GM21825 (cell line): ENCODE results near the gene AP1M1.
"Not testable (repeated sequence)": the region's sequence is repeated elsewhere in the genome, so short reads cannot be mapped to it uniquely, and the experiment has no call there.

ENCODE experiments used
- ATAC-seq: cut with Tn5 transposase; IDR thresholded peaks from one replicate; pipeline ENCODE4 v1.9.1; 2021; ENCODE audit warnings: mild to moderate bottlenecking, moderate library complexity; ENCODE audit not compliant: unreplicated experiment

Gene AP1M1

DNA sequence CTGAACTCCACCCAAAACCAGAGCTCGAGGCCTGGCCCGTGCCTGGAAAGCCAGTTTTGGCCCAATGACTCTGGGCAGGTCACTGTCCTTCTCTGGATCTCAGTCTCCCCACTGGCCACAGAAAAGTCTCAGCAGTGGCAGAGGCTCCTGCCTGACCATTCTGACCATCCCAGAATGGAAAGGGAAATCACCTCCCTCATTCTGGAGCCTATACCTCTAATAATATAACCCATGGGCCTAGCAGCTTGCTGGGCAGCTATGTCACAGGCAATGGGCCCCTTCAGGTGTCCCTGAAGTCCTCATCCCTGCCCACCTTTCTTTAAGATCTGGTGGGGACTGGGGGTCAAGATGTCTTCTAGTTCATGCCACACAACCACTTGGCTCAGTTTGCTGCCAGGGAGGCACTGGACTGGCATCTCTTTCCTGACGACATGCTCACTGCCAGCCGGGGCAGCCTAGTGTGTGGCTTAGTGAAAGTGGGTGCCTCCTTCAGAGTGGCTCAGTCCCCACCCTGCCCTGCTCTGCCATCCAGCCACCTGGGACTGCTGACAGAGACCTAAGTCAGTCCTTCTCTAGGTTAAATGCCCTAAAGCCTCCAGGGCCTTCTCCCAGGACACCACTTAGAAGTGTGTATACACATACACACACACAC is 62.6 kb downstream of the AP1M1 start:
- ATAC-seq, result no peak

DNA sequence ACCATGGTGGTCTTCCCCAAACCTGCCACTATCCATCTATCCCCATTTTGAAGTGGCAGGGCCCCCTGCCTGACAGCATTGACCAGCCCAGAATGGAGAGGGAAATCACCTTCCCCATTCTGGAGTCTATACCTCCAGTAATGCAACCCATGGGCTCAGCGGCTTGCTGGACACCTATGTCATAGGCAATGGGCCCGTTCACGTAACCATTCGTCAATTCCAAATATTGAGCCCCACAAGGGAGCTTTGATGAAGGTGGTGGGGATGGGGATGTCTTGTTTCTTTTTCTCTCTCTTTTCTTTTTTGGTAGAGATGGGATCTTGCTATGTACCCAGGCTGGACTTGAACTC is 63.1 kb downstream of the AP1M1 start:
- ATAC-seq, result no peak

DNA sequence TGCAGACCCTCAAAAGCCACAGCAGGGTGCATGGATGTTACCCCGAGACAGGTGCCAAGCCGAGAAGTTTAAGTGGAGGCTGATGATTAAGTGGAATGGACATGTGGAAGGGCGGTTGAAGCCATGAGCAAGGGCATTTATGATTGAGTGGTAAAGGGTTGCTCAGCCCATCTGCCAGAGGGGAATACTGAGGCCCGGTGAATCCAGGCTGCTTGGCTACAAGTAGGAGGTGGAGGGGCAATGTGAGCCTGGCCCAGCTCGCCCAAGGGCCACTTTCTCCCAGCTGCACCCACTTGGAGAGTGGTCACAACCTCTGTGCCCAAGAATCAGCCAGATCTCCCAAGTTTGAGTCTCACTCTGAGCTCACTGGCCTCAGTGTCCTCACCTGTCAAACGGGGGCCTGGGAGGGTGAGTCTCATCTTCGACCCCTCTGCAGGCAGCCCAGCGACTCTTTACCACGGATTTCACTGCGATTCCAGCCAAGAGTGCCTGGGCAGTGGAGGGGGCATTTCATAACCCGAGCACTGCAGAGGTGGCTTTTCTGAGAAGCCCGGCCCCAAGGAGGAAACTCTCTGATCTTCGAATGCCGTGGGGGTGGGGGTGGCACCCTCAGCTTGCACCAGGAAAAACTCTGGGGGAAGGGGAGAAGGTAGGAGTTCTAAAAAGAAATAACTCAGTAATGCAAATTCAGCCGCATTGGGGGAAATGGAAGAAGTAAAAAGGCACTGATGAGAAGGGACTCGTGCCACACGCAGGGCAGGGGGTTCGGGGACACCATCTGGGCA is 64.1 kb downstream of the AP1M1 start:
- no peak for ATAC-seq

DNA sequence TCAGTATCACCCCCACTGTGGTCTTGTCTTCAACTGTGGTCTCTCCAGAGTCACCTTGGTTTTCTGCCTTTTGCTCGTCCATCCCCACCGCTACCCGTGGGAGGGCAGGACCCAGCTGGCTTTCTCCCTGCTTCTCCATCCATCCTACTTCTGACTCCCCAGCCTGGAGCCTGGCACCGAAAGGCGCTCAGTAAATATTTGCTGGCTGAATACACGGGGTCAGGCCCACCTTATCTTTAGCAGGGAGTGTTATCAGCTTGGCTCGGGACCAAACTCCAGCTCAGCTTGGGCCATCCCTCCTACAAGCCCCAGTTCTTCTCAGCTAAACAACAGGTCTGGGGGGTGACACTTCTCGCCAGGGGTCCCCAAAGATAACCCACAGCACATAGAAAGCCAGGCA is 64.9 kb downstream of the AP1M1 start:
- ATAC-seq, result no peak

DNA sequence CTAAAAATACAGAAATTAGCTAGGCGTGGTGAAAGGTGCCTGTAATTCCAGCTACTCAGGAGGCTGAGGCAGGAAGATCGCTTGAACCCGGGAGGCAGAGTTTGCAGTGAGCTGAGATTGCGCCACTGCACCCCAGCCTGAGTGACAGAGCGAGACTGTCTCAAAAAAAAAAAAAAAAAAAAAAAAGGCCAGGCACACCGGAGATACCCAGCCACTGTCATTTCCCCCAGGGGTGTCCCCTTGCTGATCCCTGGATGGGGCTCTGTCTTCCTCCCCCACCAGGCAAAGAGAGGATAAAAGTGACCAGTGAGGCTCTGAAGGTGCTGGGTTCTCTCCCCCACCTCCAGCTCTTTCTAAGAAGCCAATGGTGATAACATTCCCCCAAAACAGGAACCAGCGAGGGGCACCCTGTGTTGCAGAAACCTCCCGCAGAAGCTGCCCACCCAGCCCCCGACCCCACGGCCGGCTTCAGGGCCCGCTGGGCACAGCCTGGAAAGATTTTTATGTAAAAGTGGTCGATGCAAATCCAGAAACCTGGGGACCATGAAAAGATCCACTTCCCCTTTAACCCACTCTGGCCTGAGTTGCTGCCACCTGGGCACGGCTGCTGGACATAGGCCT is 65.5 kb downstream of the AP1M1 start:
- ATAC-seq, result no peak

DNA sequence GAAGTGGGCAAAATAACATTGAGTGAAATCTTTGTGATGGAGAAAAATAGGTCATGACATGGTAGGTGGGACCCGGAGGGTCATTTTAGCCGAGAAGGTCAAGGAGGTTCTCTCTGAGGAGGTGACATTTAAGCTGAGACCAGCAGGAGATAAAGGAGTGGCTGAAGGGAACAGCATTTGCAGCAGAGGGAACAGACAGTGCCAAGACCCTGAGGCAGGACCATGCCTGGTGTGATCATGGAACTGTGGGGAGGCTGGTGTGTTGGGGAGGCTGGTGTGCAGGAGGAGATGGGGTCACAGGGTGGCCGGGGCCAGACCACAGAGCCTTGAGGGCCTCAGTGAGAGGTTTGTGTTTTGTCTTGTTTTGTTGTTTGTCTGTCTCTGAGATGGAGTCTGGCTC is 67.5 kb downstream of the AP1M1 start:
- ATAC-seq, result no peak

DNA sequence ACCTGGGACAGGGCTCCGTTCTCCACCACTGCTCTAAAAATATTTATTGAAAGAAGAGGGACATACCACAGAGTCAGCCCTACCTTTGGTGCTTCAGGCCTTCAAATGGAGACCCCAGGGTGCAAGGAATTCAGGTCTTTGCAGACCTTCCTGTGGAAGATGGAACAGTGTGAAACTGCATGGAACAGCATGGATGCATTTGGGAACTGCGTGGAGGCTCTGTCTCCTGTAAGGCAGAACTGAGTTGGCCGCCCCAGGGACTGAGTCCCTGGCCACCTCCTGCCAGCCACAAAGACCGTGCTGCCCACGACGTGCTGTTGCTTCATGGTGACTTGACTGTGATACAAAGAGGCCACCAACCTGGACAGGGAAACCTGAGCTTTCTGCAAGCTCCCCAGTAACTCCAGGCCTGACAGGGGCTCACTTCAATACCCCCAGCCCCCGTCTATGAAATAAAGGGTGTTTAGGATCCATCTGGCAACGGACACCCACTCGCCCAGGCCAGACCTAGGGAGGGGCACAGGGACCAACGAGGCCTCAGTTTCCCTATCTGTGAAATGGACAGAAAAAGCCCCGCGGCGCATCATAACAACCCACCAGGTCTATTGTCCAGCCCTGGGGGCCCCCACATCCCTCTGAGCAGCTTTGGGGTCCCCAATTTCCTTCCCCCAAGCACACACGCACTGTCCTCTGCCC is 68.3 kb downstream of the AP1M1 start:
- ATAC-seq, result no peak

DNA sequence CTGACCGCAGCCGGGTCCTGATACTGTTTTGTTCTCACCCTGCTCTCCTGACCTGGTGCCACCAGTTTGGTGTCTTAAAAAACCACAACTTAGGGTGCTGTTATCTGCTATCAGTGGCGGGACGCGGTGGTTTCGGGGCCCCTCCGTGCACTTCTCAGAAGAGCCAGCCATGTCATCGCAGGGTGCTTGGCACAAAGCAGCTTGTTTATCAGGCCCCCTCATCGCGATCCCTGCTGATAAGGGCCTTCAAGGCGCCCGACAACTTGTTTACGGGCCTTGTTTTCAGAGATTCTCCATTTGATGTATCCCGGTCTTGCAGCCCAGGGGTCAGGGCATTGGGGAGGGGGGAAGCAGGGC is 68.9 kb downstream of the AP1M1 start:
- no peak for ATAC-seq

DNA sequence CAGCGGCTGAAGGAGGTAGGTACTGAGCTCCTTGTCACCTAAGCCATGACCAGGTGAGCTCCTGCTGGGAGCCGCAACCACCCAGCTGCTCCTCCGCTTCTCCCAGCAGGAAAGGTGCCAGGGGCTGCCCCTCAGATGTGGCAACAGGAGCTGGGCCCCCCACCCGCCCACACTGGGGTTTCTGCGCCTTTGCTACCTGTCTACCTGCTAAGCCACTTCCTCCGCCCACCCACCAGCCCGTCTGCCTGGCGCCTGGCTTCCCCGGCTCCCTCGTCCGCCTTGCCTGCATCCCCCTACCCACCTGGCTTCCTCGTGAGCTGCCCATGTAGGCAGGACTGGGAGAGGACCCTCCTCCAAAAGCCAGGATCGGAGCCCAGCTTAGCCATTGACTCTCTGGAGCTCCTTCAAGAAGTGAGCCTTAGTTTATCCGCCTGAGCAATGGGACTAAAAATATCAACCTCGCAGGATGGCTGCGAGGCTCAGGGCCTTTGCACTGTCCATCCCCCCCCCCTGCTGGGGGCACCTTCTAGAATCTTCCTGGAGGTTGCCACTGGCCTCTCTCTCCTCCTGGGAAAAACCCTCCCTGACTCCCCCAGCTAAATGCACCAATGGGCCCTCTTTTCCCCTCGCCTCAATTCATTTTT is 71.1 kb downstream of the AP1M1 start:
- no peak for ATAC-seq

DNA sequence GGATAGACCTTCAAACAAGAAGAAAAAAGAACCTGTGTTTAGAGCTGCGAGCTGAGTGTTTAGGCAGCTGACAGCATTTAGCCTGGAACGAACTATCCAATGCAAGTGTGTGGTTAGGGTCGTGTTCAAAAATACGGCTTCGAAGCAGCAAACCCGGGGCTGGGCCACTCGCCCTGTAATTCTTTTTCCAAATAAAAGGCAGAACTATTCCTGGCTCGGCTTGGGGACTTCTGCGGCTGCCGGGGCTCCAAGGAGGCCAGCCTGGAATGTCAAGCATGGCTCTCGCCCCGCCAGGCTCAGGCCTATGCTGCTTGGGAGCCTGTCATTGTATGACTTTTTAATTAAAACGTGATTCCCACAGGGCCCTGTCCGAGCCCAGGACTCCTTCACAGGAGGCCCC is 75.2 kb downstream of the AP1M1 start:
- ATAC-seq, result no peak

DNA sequence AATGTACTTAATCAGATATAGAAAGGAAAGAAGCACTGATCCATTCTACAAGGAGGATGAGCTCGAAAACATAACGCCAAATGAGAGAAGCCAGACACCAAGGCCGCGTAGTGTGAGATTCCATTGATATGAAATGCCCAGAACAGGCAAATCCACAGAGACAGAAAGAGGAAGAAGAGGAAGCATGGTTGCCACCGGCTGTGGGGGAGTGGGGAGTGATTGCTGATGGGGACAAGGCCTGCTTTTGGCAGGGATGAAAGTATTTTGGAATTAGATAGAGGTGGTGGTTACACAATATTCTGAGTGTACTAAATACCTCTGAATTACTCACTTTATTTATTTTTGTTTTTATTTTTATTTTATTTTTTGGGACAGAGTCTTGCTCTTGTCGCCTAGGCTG is 76.7 kb downstream of the AP1M1 start:
- no peak for ATAC-seq

DNA sequence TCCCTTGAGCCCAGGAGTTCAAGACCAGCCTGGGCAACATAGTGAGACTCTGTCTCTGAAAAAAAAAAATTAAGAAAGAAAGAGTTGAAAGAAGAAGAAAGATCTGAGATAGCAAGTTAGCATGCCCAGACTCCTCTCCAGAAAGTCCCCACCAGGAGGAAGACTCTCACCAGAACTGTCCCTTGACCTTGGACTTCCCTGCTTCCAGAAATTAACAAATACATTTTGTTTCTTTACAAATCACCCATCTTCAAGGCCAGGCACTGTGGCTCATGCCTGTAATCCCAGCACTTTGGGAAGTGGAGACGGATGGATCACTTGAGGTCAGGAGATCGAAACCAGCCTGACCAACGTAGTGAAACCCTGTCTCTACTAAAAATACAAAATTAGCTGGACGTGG is 82.6 kb downstream of the AP1M1 start:
- no peak for ATAC-seq

DNA sequence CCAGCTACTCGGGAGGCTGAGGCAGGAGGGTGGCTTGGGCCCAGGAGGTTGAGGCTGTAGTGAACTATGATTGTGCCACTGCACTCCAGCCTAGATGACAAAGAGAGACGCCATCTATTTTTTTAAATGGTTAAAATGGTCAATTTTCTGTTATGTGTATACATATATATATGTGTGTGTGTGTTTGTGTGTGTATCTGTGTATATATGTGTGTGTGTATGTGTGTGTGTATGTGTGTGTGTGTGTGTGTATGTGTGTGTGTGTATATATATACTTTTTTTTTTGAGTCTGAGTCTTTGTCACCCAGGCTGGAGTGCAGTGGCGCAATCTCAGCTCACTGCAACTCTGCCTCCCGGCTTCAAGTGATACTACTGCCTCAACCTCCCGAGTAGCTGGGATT is 84.0 kb downstream of the AP1M1 start:
- ATAC-seq, result no peak

DNA sequence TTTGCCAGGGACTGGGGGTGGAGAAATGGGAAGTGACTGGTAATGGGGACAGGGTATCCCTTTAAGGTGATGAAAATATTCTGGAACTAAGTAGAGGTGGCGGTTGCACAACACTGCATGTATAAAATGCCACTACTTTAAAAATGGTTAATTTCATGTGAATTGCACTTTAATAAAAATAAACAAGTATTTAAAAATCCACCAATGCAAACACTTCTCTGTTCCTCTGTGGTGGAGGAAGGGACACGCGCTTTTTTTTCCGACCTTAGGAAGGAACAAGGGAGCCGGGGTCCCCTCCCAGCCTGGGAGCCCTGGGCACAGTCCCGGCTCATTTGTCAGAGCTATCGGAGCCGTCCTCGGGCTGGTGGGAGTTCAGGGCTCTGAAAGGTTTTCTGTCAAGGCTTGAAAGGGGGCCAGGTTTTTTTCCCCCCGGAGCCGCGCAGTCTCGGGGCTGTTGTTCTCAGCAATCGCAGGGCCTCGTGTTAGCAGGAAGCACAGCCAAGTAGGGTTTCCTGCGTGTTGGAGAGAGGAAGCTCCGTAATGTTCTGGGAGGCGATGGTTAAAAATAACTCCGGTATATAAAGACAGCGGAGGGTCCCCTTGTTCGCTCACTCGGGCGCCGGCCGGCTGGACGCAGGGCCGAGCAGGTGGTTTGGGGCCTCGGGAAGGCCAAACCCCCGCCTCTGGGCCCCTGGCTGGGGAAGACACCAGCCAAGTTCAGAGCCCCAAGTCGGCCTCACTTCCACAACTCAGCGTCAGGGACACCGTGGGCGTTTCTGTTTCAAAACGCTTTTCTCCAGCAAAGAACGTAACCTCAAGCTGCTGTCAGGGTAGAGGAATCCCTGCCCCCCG is 85.7 kb downstream of the AP1M1 start:
- no peak for ATAC-seq

DNA sequence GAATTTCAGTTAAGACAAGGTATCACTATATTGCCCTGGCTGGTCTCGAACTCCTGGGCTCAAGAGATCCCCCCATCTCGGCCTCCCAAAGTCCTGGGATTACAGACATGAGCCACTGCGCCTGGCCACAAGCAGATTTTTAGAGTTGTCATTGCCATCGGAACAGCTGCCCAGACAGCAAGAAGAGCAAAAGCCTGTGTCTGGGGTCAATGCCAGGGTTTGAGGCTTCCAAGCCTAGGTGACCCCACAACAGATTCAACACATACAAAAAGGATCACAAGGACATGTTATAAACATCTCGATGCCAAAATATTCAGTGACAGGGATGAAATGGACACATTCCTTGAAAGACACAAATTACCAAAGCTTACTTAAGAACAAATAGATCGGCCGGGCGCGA is 86.8 kb downstream of the AP1M1 start:
- ATAC-seq, result no peak

DNA sequence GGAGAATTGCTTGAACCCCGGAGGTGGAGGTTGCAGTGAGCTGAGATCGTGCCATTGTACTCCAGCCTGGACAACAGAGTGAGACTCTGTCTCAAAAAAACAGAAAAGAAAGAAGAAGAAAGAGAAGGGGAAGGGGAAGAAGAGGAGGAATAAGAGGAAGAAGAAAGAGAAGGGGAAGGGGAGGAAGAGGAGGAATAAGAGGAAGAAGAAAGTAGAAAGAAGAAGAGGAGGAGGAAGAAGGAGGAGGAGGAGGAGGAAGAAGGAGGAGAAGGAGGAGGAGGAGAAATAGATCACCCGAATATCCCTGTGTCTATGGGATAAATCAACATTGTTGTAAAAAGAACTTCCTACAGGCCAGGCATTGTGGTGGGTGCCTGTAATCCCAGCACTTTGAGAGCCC is 87.4 kb downstream of the AP1M1 start:
- ATAC-seq, result not testable (repeated sequence)

DNA sequence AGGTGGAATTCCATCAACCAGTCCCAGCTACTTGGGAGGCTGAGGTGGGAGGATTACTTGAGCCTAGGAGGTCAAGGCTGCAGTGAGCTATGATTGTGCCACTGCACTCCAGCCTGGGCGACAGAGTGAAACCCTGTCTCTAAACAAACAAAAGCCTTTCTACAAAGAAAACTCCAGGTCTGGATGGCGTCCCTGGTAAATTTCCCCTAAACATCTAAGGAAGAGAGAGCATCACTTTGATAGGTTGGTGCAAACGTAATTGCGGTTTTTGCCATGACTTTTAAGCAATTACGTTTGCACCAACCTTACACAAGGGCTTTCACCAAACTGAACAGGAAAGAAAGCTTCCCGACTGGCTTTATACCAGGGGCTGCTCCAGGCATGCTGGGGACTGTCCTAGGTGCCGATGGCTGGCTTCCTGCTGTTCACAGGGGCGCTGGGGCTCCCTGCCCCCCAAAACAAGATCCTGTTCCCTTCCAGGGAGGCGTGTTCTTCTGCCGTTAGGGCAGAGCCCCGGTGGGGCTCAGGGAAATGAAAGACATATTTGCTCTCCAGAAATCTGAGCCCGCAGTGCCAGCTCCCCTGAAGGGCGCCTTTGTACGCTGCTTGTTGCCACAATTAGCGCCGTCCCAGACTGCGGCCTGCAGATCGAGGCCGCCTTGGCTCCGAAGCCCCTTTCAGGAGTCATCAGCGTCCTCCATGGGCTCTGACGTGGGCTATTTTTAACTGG is 88.2 kb downstream of the AP1M1 start:
- ATAC-seq, result no peak

DNA sequence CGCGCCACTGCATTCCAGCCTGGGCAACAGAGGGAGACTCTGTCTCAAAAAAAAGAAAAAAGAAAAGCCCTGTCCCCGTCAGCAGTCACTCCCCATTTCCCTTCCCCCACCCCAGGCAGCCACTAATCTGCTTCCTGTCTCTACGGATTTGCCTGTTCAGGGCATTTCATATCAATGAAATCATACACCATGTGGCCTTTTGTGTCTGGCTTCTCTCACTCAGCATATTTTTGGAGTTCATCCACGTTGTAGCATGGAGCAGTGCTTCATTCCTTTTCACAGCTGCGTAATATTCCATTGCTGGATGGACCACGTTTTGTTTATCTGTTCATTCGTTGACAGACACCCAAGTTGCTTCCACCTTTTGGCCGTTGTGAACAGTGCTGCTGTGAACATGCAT is 90.8 kb downstream of the AP1M1 start:
- no peak for ATAC-seq

DNA sequence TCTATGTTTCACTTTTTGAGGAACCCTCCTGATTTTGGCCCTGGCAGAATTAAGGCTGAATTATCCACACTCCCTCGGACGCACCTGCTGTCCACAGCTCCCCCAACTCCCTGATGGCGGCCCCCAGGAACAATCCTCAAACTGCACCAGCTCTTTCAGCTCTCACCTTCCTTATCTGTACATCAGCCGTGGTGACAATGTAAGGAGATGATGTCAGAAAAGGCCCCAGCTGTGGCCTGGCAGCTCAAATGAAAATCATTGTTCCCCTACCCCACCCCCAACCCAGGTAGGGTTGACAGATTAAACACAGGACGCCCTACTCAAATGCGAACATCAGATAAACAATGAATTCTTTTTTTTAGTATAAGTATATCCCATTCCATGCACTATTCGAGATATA is 91.9 kb downstream of the AP1M1 start:
- ATAC-seq, result no peak

DNA sequence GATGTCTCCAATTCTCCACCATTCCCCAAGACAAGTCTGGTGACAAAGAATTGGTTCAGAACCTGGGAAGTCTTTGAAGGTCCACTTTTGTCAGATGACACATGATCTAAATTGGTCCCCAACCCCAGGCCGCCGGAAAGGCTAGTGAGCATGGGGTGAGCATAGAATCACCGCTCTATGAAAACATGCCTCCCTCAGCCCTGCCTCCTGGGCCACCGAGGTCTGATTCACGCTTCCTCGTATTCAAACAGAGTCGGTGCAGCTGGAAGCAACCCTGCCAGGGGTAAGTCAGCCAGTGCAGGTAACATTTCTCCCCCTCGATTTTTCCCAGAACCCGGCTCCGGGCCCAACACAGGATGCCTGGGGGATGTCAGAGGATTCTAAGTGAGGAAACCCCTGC is 93.0 kb downstream of the AP1M1 start:
- no peak for ATAC-seq
